Testis (tissue), 3 donors: Measurements from ENCODE around the gene ZNF148. TPM values are rescaled to one million over a fixed set of nuclear protein-coding genes. Genes with fewer than 3 reads are reported as not detected.

Experiments
- DNase-seq: peaks from one replicate; pipeline ENCODE4 v3.0.0-alpha.2; 2019
- H3K27ac ChIP-seq, 2 donors: fragments of 200-600 bp; sonication (generic); one replicate each; pipeline ENCODE4 v1.5.1; 2019
- H3K27me3 ChIP-seq: fragments of 200-600 bp; sonication (generic); one replicate; pipeline ENCODE4 v1.5.1; 2019
- H3K36me3 ChIP-seq: fragments of 200-600 bp; sonication (generic); one replicate; pipeline ENCODE4 v1.5.1; 2017; ENCODE audit warnings: low read depth; ENCODE audit errors: missing control alignments
- H3K4me1 ChIP-seq: fragments of 200-600 bp; sonication (generic); one replicate; pipeline ENCODE4 v1.5.1; 2019
- H3K4me3 ChIP-seq, 2 donors: fragments of 200-600 bp; sonication (generic); one replicate each; pipeline ENCODE4 v1.5.1; 2017 to 2019
- H3K9me3 ChIP-seq: fragments of 200-600 bp; sonication (generic); one replicate; pipeline ENCODE4 v1.5.1; 2017
- POLR2A ChIP-seq: fragments of 450-650 bp; IDR thresholded peaks from one replicate; pipeline ENCODE4 v1.6.1; 2017; ENCODE audit warnings: antibody characterized with exemption, mild to moderate bottlenecking, moderate library complexity
- WGBS, 2 donors: methylation state at CpG; one replicate each; pipeline ENCODE4 v1.1.5; 2018; 5-methylcytosine and 5-hydroxymethylcytosine counted together
- intact Hi-C: fragments of 100-400 bp; cut with DNase I; formaldehyde crosslinking; loops from one replicate; pipeline ENCODE4 v1.15.1; 2023; ENCODE audit warnings: low total_unique reads
- polyA plus RNA-seq: library from polyadenylated mRNA; stranded (reverse); fragments of 350-450 nt; fragmentation: Illumina TruSeq; extraction: RNeasy Lipid Tissue Mini Kit (QIAGEN cat#74804); gene quantifications from one replicate; pipeline ENCODE4 v1.2.3, GENCODE V29; 2014; ENCODE audit warnings: low read depth, low replicate concordance; ENCODE audit not compliant: insufficient read depth
- total RNA-seq, 2 donors: library from RNA; depleted of rRNA; stranded (reverse); fragments of >200 nt; gene quantifications; one replicate each; pipeline ENCODE4 v1.2.3, GENCODE V29; 2016
- TF ChIP-seq, protein P1 (sequence below), 3 experiments: fragments of 450-650 bp in 2 of 3; fragments of 200-600 bp in 1 of 3; sonication (generic) in 1 of 3; IDR thresholded peaks; one replicate each; pipeline ENCODE4 v1.5.1; 2016 to 2019; ENCODE audit warnings: antibody characterized with exemption in 3 of 3, mild to moderate bottlenecking in 2 of 3, moderate library complexity in 1 of 3

ZNF148 gene
- total and polyA plus RNA-seq, 3 donors from 2014 or later: 17.6 to 33.6 (median 29.7) TPM

DNA sequence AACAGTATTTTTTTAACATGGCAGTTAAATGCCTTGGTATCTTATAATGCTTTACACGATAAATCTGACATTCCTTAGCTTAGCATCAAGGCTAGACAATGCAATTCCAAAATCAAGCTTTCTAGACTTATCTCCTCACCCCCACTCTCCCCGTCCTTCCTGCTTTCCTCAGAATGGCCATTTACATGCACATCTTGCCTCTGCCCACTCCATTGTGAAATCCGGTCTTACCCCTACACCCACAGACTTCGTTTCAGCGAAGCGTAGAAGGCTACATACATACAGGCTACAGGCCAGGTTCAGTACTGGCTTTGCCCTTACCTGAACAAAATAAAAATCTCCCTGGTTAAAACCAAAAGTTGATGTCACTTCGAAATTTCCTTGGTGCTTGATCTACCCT, 104.0 kb downstream of the ZNF148 start:
- H3K9me3 ChIP-seq: no peaks in the 10 kb centered on the region
- no peak overlapping the region for H3K4me3 ChIP-seq
- no peaks in the 10 kb centered on the region for H3K4me1 ChIP-seq
- no peak for DNase-seq
- TF ChIP-seq POLR2A: no peak
- TF ChIP-seq, protein P1, sequence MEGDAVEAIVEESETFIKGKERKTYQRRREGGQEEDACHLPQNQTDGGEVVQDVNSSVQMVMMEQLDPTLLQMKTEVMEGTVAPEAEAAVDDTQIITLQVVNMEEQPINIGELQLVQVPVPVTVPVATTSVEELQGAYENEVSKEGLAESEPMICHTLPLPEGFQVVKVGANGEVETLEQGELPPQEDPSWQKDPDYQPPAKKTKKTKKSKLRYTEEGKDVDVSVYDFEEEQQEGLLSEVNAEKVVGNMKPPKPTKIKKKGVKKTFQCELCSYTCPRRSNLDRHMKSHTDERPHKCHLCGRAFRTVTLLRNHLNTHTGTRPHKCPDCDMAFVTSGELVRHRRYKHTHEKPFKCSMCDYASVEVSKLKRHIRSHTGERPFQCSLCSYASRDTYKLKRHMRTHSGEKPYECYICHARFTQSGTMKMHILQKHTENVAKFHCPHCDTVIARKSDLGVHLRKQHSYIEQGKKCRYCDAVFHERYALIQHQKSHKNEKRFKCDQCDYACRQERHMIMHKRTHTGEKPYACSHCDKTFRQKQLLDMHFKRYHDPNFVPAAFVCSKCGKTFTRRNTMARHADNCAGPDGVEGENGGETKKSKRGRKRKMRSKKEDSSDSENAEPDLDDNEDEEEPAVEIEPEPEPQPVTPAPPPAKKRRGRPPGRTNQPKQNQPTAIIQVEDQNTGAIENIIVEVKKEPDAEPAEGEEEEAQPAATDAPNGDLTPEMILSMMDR (IDR thresholded peaks at IDR 0.05): no peak
- no peaks in the 10 kb centered on the region for H3K27me3 ChIP-seq
- 79% methylated on average over 7 of the region's 7 CpGs for WGBS, 2 donors
- no peaks in the 10 kb centered on the region for H3K36me3 ChIP-seq
- no peak overlapping the region for H3K27ac ChIP-seq
- intact Hi-C loops: no loop called here

DNA sequence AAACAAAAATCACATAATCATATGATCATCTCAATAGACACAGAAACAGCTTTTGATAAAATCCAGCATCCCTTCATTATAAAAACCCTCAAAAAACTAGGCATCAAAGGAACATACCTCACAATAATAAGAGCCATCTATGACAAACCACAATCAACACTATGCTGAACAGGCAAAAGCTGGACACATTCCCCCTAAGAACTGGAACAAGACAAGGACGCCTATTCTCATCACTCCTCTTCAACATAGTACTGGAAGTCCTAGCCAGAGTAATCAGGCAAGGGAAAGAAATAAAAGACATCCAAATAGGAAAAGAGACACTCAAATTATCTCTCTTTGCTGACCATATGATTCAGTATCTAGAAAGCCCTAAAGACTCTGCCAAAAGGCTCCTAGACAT, 107.7 kb downstream of the ZNF148 start:
- no peak for DNase-seq
- H3K36me3 ChIP-seq: no peaks in the 10 kb centered on the region
- no peak overlapping the region for H3K4me3 ChIP-seq
- intact Hi-C loops: no loop called here
- WGBS, 2 donors: 50 to 51% methylated on average over 1 of the region's 1 CpG
- no peak overlapping the region for H3K27ac ChIP-seq
- no peaks in the 10 kb centered on the region for H3K9me3 ChIP-seq
- TF ChIP-seq, protein P1 (IDR thresholded peaks at IDR 0.05): no peak
- no peak for TF ChIP-seq POLR2A
- no peaks in the 10 kb centered on the region for H3K4me1 ChIP-seq
- no peaks in the 10 kb centered on the region for H3K27me3 ChIP-seq

DNA sequence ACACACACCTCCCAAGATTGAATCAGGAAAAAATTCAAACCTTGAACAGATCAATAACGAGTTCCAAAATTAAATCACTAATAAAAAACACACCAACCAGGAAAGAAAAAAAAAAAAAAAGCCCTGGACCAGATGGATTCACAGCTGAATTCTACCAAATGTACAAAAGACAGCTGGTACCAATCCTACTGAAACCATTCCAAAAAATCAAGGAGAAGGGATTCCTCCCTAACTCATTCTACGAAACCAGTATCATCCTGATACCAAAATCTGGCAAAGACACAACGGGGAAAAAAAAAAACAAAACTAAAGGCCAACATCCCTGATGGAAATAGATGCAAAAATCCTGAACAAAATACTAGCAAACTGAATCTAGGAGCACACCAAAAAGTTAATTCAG, 108.2 kb downstream of the ZNF148 start:
- no peak for TF ChIP-seq POLR2A
- TF ChIP-seq, protein P1 (IDR thresholded peaks at IDR 0.05): no peak
- Histone ChIP-seq H3K27ac (no peak overlapping the region), H3K4me3 (no peak overlapping the region), H3K4me1 (no peaks in the 10 kb centered on the region), H3K36me3 (no peaks in the 10 kb centered on the region), H3K9me3 (no peaks in the 10 kb centered on the region), H3K27me3 (no peaks in the 10 kb centered on the region)
- WGBS, 2 donors: 65 to 67% methylated on average over 3 of the region's 3 CpGs
- no peak for DNase-seq
- intact Hi-C loops: no loop called here

DNA sequence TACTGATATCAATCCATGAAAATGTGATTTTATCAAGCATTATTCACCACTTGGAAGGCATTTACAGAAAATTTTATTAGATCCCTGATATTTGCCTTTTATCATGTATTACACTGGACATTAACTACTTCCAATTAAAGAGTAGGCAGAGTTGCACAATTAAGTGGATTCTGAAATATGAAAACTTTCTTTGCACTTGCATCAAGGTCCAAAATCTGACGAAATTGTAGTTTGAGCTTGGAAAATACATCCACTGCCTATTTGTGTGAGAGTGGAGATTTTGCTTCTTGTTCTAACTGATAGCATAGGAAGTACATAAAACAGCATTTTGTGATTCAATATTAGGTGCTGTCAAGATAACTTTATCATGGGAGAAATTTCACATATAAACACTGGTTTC, 113.0 kb downstream of the ZNF148 start:
- Histone ChIP-seq H3K9me3 (no peaks in the 10 kb centered on the region), H3K27me3 (no peaks in the 10 kb centered on the region), H3K4me3 (no peak overlapping the region), H3K4me1 (no peaks in the 10 kb centered on the region), H3K36me3 (no peaks in the 10 kb centered on the region), H3K27ac (no peak overlapping the region)
- DNase-seq: no peak
- 93 to 97% methylated on average over 1 of the region's 1 CpG for WGBS, 2 donors
- intact Hi-C loops: no loop called here
- TF ChIP-seq, protein P1 (IDR thresholded peaks at IDR 0.05): no peak
- no peak for TF ChIP-seq POLR2A

DNA sequence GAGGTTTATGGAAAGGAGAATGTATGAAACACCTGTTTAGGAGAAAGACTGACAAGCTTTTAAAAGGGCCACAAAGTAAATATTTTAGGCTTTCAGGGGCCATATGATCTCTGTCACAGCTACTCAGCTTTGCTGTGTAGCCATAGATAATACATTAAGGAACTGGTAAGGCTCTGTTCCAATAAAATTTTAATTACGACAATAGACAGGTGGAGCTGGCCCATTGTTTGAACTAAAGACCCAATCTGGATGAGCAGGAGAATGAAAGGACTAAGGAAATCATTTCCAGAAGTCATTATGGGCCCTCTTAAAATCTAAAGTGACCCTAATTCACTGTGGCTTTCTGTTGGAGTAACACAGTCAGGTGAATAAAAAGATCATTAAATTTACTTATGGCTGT, 114.1 kb downstream of the ZNF148 start:
- Histone ChIP-seq H3K36me3 (no peaks in the 10 kb centered on the region), H3K9me3 (no peaks in the 10 kb centered on the region), H3K27ac (no peak overlapping the region), H3K4me3 (no peak overlapping the region), H3K4me1 (no peaks in the 10 kb centered on the region), H3K27me3 (no peaks in the 10 kb centered on the region)
- TF ChIP-seq, protein P1 (IDR thresholded peaks at IDR 0.05): no peak
- TF ChIP-seq POLR2A: no peak
- WGBS, 2 donors: 94 to 95% methylated on average over 1 of the region's 1 CpG
- intact Hi-C loops: no loop called here
- no peak for DNase-seq
